HEK293 (cell line): ENCODE results near the gene GPSM1.

Experiments used
- GLI4 ChIP-seq: fragments of 450-650 bp; formaldehyde crosslinking; IDR thresholded peaks from 2 replicates; pipeline ENCODE4 v1.5.1; 2016; ENCODE audit warnings: missing biosample characterization, missing genetic modification characterization
- GLIS2 ChIP-seq: fragments of 450-650 bp; formaldehyde crosslinking; IDR thresholded peaks from 2 replicates; pipeline ENCODE4 v1.5.1; 2016; ENCODE audit warnings: missing biosample characterization, missing genetic modification characterization
- HOXA7 ChIP-seq: sonication (generic); formaldehyde crosslinking; IDR thresholded peaks from 2 replicates; pipeline ENCODE4 v1.8.1; 2022; ENCODE audit warnings: missing genetic modification reagents, borderline replicate concordance
- HOXD13 ChIP-seq: sonication (generic); formaldehyde crosslinking; IDR thresholded peaks from 2 replicates; pipeline ENCODE4 v1.8.0; 2022; ENCODE audit warnings: missing genetic modification reagents, borderline replicate concordance
- OVOL3 ChIP-seq: fragments of 450-650 bp; formaldehyde crosslinking; IDR thresholded peaks from 2 replicates; pipeline ENCODE4 v1.5.1; 2016; ENCODE audit warnings: missing biosample characterization, missing genetic modification characterization
- SCRT2 ChIP-seq: fragments of 450-650 bp; formaldehyde crosslinking; IDR thresholded peaks from 2 replicates; pipeline ENCODE4 v1.5.1; 2016; ENCODE audit warnings: missing biosample characterization, missing genetic modification characterization
- WT1 ChIP-seq: fragments of 450-650 bp; formaldehyde crosslinking; IDR thresholded peaks from 2 replicates; pipeline ENCODE4 v1.5.1; 2016; ENCODE audit warnings: missing biosample characterization, missing genetic modification characterization
- YY2 ChIP-seq: fragments of 450-650 bp; formaldehyde crosslinking; IDR thresholded peaks from 2 replicates; pipeline ENCODE4 v1.5.1; 2016; ENCODE audit warnings: missing biosample characterization, missing genetic modification characterization
- ZBTB7A ChIP-seq: fragments of 450-650 bp; formaldehyde crosslinking; IDR thresholded peaks from 2 replicates; pipeline ENCODE4 v1.5.1; 2016; ENCODE audit warnings: low read depth, missing biosample characterization, missing genetic modification characterization
- ZEB2 ChIP-seq: fragments of 450-650 bp; formaldehyde crosslinking; IDR thresholded peaks from 2 replicates; pipeline ENCODE4 v1.5.1; 2016; ENCODE audit warnings: missing biosample characterization, missing genetic modification characterization
- ZFP41 ChIP-seq: fragments of 450-650 bp; formaldehyde crosslinking; IDR thresholded peaks from 2 replicates; pipeline ENCODE4 v1.5.1; 2016; ENCODE audit warnings: missing biosample characterization, missing genetic modification characterization, borderline replicate concordance
- ZIC2 ChIP-seq: fragments of 450-650 bp; formaldehyde crosslinking; IDR thresholded peaks from 2 replicates; pipeline ENCODE4 v1.5.1; 2016; ENCODE audit warnings: missing biosample characterization, missing genetic modification characterization
- ZNF10 ChIP-seq: fragments of 450-650 bp; formaldehyde crosslinking; IDR thresholded peaks from 2 replicates; pipeline ENCODE4 v1.5.1; 2017; ENCODE audit warnings: missing biosample characterization, missing genetic modification characterization
- ZNF157 ChIP-seq: fragments of 450-650 bp; formaldehyde crosslinking; IDR thresholded peaks from 2 replicates; pipeline ENCODE4 v1.5.1; 2016; ENCODE audit warnings: missing biosample characterization, missing genetic modification characterization
- ZNF16 ChIP-seq: fragments of 450-650 bp; formaldehyde crosslinking; IDR thresholded peaks from 2 replicates; pipeline ENCODE4 v1.5.1; 2016; ENCODE audit warnings: low read depth, missing biosample characterization, missing genetic modification characterization
- ZNF214 ChIP-seq: fragments of 450-650 bp; formaldehyde crosslinking; IDR thresholded peaks from 2 replicates; pipeline ENCODE4 v1.5.1; 2017; ENCODE audit warnings: missing biosample characterization, mild to moderate bottlenecking, missing genetic modification characterization, borderline replicate concordance
- ZNF221 ChIP-seq: fragments of 450-650 bp; formaldehyde crosslinking; IDR thresholded peaks from 2 replicates; pipeline ENCODE4 v1.5.1; 2017; ENCODE audit warnings: missing biosample characterization, missing genetic modification characterization, borderline replicate concordance
- ZNF266 ChIP-seq: fragments of 450-650 bp; formaldehyde crosslinking; IDR thresholded peaks from 2 replicates; pipeline ENCODE4 v1.5.1; 2016; ENCODE audit warnings: missing biosample characterization, missing genetic modification characterization, low read depth
- ZNF311 ChIP-seq: fragments of 450-650 bp; formaldehyde crosslinking; IDR thresholded peaks from 2 replicates; pipeline ENCODE4 v1.5.1; 2017; ENCODE audit warnings: missing biosample characterization, missing genetic modification characterization, borderline replicate concordance
- ZNF391 ChIP-seq: fragments of 450-650 bp; formaldehyde crosslinking; IDR thresholded peaks from 2 replicates; pipeline ENCODE4 v1.5.1; 2016; ENCODE audit warnings: low read depth, missing biosample characterization, missing genetic modification characterization, borderline replicate concordance
- ZNF404 ChIP-seq: fragments of 450-650 bp; formaldehyde crosslinking; IDR thresholded peaks from 2 replicates; pipeline ENCODE4 v1.5.1; 2017; ENCODE audit warnings: missing biosample characterization, missing genetic modification characterization
- ZNF433 ChIP-seq: fragments of 450-650 bp; formaldehyde crosslinking; IDR thresholded peaks from 2 replicates; pipeline ENCODE4 v1.5.1; 2016; ENCODE audit warnings: missing biosample characterization, missing genetic modification characterization, low read depth
- ZNF530 ChIP-seq: fragments of 450-650 bp; formaldehyde crosslinking; IDR thresholded peaks from 2 replicates; pipeline ENCODE4 v1.5.1; 2016; ENCODE audit warnings: low read depth, missing biosample characterization, missing genetic modification characterization
- ZNF549 ChIP-seq: fragments of 450-650 bp; IDR thresholded peaks from 2 replicates; pipeline ENCODE4 v1.5.1; 2018; ENCODE audit warnings: missing biosample characterization, missing genetic modification characterization, mild to moderate bottlenecking, inconsistent platforms, moderate library complexity
- ZNF558 ChIP-seq: fragments of 450-650 bp; formaldehyde crosslinking; IDR thresholded peaks from 2 replicates; pipeline ENCODE4 v1.5.1; 2016; ENCODE audit warnings: missing biosample characterization, missing genetic modification characterization
- ZNF561 ChIP-seq: fragments of 450-650 bp; IDR thresholded peaks from 2 replicates; pipeline ENCODE4 v1.5.1; 2018; ENCODE audit warnings: missing biosample characterization, missing genetic modification characterization, borderline replicate concordance
- ZNF596 ChIP-seq: fragments of 450-650 bp; IDR thresholded peaks from 2 replicates; pipeline ENCODE4 v1.5.0; 2018; ENCODE audit warnings: missing biosample characterization, mild to moderate bottlenecking, missing genetic modification characterization, moderate library complexity
- ZNF701 ChIP-seq: fragments of 450-650 bp; formaldehyde crosslinking; IDR thresholded peaks from 2 replicates; pipeline ENCODE4 v1.5.1; 2016; ENCODE audit warnings: missing biosample characterization, missing genetic modification characterization
- ZNF785 ChIP-seq: fragments of 450-650 bp; formaldehyde crosslinking; IDR thresholded peaks from 2 replicates; pipeline ENCODE4 v1.5.1; 2016; ENCODE audit warnings: missing biosample characterization, missing genetic modification characterization
- TF ChIP-seq, protein P1 (sequence below): sonication (generic); formaldehyde crosslinking; IDR thresholded peaks from 2 replicates; pipeline ENCODE4 v1.8.1; 2022; ENCODE audit warnings: mild to moderate bottlenecking, moderate library complexity, missing genetic modification reagents
- TF ChIP-seq, protein P2 (sequence below): fragments of 450-650 bp; formaldehyde crosslinking; IDR thresholded peaks from 2 replicates; pipeline ENCODE4 v1.5.1; 2016; ENCODE audit warnings: missing biosample characterization, missing genetic modification characterization
- TF ChIP-seq, protein P3 (sequence below): fragments of 450-650 bp; formaldehyde crosslinking; IDR thresholded peaks from 2 replicates; pipeline ENCODE4; 2016; ENCODE audit warnings: missing biosample characterization, missing genetic modification characterization
- TF ChIP-seq, protein P4 (sequence below): IDR thresholded peaks from 2 replicates; pipeline ENCODE4 v1.6.1; 2011; ENCODE audit warnings: mild to moderate bottlenecking, low read depth, low read length, borderline replicate concordance
- TF ChIP-seq, protein P5 (sequence below): fragments of 450-650 bp; IDR thresholded peaks from 2 replicates; pipeline ENCODE4 v1.5.1; 2018; ENCODE audit warnings: missing biosample characterization, missing genetic modification characterization
- TF ChIP-seq, protein P6 (sequence below): fragments of 450-650 bp; formaldehyde crosslinking; IDR thresholded peaks from 2 replicates; pipeline ENCODE4 v1.5.1; 2017; ENCODE audit warnings: missing biosample characterization, missing genetic modification characterization

Gene GPSM1

DNA sequence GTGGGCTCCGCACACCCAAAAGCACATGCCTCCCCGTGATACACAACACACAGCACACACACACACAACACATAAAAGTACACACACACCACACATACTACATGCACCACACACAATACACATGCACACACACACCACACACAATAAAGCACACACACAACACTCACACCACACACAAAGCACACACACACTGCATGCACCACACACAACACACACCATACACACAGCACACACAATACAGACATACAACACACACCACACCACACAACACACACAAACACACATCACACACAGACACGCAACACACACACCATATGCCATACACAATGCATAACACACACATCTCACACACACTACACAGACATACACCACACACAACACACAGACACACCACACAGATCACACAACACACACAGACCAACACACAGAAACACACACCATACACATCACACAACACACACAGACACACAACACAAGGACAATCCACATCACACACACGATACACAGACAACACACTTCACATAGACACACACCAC is 20.1 kb upstream of the GPSM1 start (continued):
- TF ChIP-seq ZNF549 (tag by site-specific recombination): no peak
- TF ChIP-seq ZFP41 (tag by site-specific recombination): no peak
- TF ChIP-seq YY2 (tag by site-specific recombination): 0 out of 2 replicates have a peak, but pooled peaks have one; percentile 41
- TF ChIP-seq OVOL3 (tag by site-specific recombination): no peak
- TF ChIP-seq ZNF311 (tag by site-specific recombination): peak; percentile 94; the same call in 1 of the 2 replicates
- TF ChIP-seq ZNF561 (tag by site-specific recombination): no peak
- TF ChIP-seq ZNF596 (tag by site-specific recombination): no peak
- TF ChIP-seq ZNF157: no peak
- TF ChIP-seq, protein P1, sequence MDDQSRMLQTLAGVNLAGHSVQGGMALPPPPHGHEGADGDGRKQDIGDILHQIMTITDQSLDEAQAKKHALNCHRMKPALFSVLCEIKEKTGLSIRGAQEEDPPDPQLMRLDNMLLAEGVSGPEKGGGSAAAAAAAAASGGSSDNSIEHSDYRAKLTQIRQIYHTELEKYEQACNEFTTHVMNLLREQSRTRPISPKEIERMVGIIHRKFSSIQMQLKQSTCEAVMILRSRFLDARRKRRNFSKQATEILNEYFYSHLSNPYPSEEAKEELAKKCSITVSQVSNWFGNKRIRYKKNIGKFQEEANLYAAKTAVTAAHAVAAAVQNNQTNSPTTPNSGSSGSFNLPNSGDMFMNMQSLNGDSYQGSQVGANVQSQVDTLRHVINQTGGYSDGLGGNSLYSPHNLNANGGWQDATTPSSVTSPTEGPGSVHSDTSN: no peak
- no peak for TF ChIP-seq ZNF214 (tag by site-specific recombination)
- TF ChIP-seq ZNF530 (tag by site-specific recombination): no peak
- TF ChIP-seq ZNF391 (tag by site-specific recombination): peak; percentile 88
- no peak for TF ChIP-seq HOXA7 (CRISPR knock-in tag)
- TF ChIP-seq SCRT2: no peak
- no peak for TF ChIP-seq ZIC2 (tag by site-specific recombination)
- TF ChIP-seq GLI4 (tag by site-specific recombination): peak; percentile 89
- TF ChIP-seq, protein P2, sequence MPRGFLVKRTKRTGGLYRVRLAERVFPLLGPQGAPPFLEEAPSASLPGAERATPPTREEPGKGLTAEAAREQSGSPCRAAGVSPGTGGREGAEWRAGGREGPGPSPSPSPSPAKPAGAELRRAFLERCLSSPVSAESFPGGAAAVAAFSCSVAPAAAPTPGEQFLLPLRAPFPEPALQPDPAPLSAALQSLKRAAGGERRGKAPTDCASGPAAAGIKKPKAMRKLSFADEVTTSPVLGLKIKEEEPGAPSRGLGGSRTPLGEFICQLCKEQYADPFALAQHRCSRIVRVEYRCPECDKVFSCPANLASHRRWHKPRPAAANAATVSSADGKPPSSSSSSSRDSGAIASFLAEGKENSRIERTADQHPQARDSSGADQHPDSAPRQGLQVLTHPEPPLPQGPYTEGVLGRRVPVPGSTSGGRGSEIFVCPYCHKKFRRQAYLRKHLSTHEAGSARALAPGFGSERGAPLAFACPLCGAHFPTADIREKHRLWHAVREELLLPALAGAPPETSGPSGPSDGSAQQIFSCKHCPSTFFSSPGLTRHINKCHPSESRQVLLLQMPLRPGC (tag by site-specific recombination): peak; percentile 73
- TF ChIP-seq ZNF701: no peak
- TF ChIP-seq, protein P3, sequence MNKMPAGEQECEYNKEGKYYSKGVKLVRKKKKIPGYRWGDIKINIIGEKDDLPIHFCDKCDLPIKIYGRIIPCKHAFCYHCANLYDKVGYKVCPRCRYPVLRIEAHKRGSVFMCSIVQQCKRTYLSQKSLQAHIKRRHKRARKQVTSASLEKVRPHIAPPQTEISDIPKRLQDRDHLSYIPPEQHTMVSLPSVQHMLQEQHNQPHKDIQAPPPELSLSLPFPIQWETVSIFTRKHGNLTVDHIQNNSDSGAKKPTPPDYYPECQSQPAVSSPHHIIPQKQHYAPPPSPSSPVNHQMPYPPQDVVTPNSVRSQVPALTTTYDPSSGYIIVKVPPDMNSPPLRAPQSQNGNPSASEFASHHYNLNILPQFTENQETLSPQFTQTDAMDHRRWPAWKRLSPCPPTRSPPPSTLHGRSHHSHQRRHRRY (tag by site-specific recombination): no peak
- TF ChIP-seq ZNF16 (tag by site-specific recombination): no peak
- peak; percentile 4; the same call in 1 of the 2 replicates for TF ChIP-seq ZNF266 (tag by site-specific recombination)
- peak; percentile 96 for TF ChIP-seq ZNF785 (tag by site-specific recombination)
- 0 out of 2 replicates have a peak, but pooled peaks have one; percentile 14 for TF ChIP-seq WT1 (tag by site-specific recombination)
- TF ChIP-seq ZNF433 (tag by site-specific recombination): no peak
- TF ChIP-seq, protein P4, sequence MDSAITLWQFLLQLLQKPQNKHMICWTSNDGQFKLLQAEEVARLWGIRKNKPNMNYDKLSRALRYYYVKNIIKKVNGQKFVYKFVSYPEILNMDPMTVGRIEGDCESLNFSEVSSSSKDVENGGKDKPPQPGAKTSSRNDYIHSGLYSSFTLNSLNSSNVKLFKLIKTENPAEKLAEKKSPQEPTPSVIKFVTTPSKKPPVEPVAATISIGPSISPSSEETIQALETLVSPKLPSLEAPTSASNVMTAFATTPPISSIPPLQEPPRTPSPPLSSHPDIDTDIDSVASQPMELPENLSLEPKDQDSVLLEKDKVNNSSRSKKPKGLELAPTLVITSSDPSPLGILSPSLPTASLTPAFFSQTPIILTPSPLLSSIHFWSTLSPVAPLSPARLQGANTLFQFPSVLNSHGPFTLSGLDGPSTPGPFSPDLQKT: no peak
- TF ChIP-seq GLIS2 (tag by site-specific recombination): no peak
- no peak for TF ChIP-seq ZEB2
- no peak for TF ChIP-seq ZNF558
- peak; percentile 67; the same call in 1 of the 2 replicates for TF ChIP-seq ZBTB7A
- TF ChIP-seq ZNF221: no peak
- TF ChIP-seq, protein P5, sequence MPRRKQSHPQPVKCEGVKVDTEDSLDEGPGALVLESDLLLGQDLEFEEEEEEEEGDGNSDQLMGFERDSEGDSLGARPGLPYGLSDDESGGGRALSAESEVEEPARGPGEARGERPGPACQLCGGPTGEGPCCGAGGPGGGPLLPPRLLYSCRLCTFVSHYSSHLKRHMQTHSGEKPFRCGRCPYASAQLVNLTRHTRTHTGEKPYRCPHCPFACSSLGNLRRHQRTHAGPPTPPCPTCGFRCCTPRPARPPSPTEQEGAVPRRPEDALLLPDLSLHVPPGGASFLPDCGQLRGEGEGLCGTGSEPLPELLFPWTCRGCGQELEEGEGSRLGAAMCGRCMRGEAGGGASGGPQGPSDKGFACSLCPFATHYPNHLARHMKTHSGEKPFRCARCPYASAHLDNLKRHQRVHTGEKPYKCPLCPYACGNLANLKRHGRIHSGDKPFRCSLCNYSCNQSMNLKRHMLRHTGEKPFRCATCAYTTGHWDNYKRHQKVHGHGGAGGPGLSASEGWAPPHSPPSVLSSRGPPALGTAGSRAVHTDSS (tag by site-specific recombination): no peak
- no peak for TF ChIP-seq HOXD13 (CRISPR knock-in tag)
- no peak for TF ChIP-seq ZNF404 (tag by site-specific recombination)
- TF ChIP-seq, protein P6, sequence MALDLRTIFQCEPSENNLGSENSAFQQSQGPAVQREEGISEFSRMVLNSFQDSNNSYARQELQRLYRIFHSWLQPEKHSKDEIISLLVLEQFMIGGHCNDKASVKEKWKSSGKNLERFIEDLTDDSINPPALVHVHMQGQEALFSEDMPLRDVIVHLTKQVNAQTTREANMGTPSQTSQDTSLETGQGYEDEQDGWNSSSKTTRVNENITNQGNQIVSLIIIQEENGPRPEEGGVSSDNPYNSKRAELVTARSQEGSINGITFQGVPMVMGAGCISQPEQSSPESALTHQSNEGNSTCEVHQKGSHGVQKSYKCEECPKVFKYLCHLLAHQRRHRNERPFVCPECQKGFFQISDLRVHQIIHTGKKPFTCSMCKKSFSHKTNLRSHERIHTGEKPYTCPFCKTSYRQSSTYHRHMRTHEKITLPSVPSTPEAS (tag by site-specific recombination): peak; percentile 59
- TF ChIP-seq ZNF10 (tag by site-specific recombination): no peak
